OCI-LY7 (cell line): Measurements from ENCODE around the gene PCAT6. TPM values are rescaled to one million over a fixed set of nuclear protein-coding genes. Genes with fewer than 3 reads are reported as not detected.
"Not testable (repeated sequence)": the region's sequence is repeated elsewhere in the genome, so short reads cannot be mapped to it uniquely, and the experiment has no call there.

ENCODE experiments used
- BruUV-seq: library from RNA; stranded (reverse); fragments of 400-500 nt; replicated peaks from 2 replicates; lab custom pipeline; 2021; lab: Mats Ljungman, UMichigan
- CTCF ChIA-PET: fragments of 300-600 bp; sonication (Branson Sonifier 250); formaldehyde crosslinking; loops from one replicate; lab custom pipeline; 2022; ENCODE audit warnings: antibody characterized with exemption; ENCODE audit not compliant: unreplicated experiment; lab: Charles Lee
- POLR2A ChIA-PET: fragments of 300-600 bp; sonication (Branson Sonifier 250); formaldehyde crosslinking; loops from one replicate; lab custom pipeline; 2022; ENCODE audit warnings: antibody characterized with exemption; lab: Charles Lee
- DNase-seq: peaks from one replicate; pipeline ENCODE4 v3.0.0-alpha.2; 2015; ENCODE audit warnings: low spot score
- H2AFZ ChIP-seq: fragments of 200-600 bp; sonication (generic), shearing (Covaris generic); 2 replicates; pipeline ENCODE4 v1.6.1; 2014; ENCODE audit warnings: mild to moderate bottlenecking, antibody characterized with exemption, low read length, moderate library complexity
- H3K27ac ChIP-seq: fragments of 200-600 bp; sonication (generic); 2 replicates; pipeline ENCODE4 v1.5.1; 2014; ENCODE audit warnings: mixed run types, low read depth, mild to moderate bottlenecking, moderate library complexity, low read length, inconsistent platforms; ENCODE audit not compliant: poor library complexity, severe bottlenecking
- H3K36me3 ChIP-seq: fragments of 200-600 bp; sonication (generic); 2 replicates; pipeline ENCODE4 v1.6.1; 2014; ENCODE audit warnings: mild to moderate bottlenecking, antibody characterized with exemption, low read length, moderate library complexity, mixed read lengths; ENCODE audit not compliant: insufficient read depth
- H3K4me1 ChIP-seq: fragments of 200-600 bp; sonication (generic); 2 replicates; pipeline ENCODE4 v1.5.1; 2014; ENCODE audit warnings: mild to moderate bottlenecking, low read length; ENCODE audit not compliant: insufficient read depth, poor library complexity, severe bottlenecking
- H3K4me2 ChIP-seq: fragments of 200-600 bp; sonication (generic); 2 replicates; pipeline ENCODE4 v1.6.1; 2014; ENCODE audit warnings: mild to moderate bottlenecking, low read length
- H3K4me3 ChIP-seq: fragments of 200-600 bp; sonication (generic); 2 replicates; pipeline ENCODE4 v1.5.1; 2014; ENCODE audit warnings: mild to moderate bottlenecking, low read depth, low read length; ENCODE audit not compliant: poor library complexity, severe bottlenecking
- H3K79me2 ChIP-seq: fragments of 200-600 bp; sonication (generic); 2 replicates; pipeline ENCODE4 v1.6.1; 2016; ENCODE audit warnings: low read depth, mild to moderate bottlenecking, low read length, moderate library complexity, mixed read lengths; ENCODE audit not compliant: insufficient read depth
- H3K9me2 ChIP-seq: fragments of 200-600 bp; sonication (generic); 2 replicates; pipeline ENCODE4 v1.6.1; 2016; ENCODE audit warnings: mild to moderate bottlenecking, low read length, mixed read lengths; ENCODE audit not compliant: insufficient read depth
- H3K9me3 ChIP-seq: fragments of 200-600 bp; sonication (generic); 2 replicates; pipeline ENCODE4 v1.6.1; 2014; ENCODE audit warnings: mild to moderate bottlenecking, mixed run types, low read length, mixed read lengths
- H4K20me1 ChIP-seq: fragments of 200-600 bp; sonication (generic); 2 replicates; pipeline ENCODE4 v1.6.1; 2014; ENCODE audit warnings: mild to moderate bottlenecking, antibody characterized with exemption, low read length, moderate library complexity, mixed read lengths; ENCODE audit not compliant: insufficient read depth
- EZH2phosphoT487 ChIP-seq: fragments of 200-600 bp; sonication (generic); IDR thresholded peaks from 2 replicates; pipeline ENCODE4 v1.6.1; 2018; ENCODE audit warnings: low read depth, borderline replicate concordance, mild to moderate bottlenecking, mixed run types, antibody characterized with exemption, low read length, moderate library complexity, mixed read lengths
- intact Hi-C: fragments of 100-400 bp; cut with micrococcal nuclease; formaldehyde crosslinking; loops from one replicate; pipeline ENCODE4 v1.10.0; 2022; ENCODE audit not compliant: unreplicated experiment
- total RNA-seq, 2 experiments: library from RNA; depleted of rRNA in 1 of 2; stranded (reverse); fragments of >200 nt in 1 of 2; shearing (Covaris generic) in 1 of 2; gene quantifications; 2 replicates each; pipeline ENCODE4 v1.2.3, GENCODE V29; 2014 to 2022
- TF ChIP-seq, protein P1 (sequence below): fragments of 200-600 bp; sonication (generic); conservative IDR thresholded peaks from 2 replicates; pipeline ENCODE4 v1.5.1; 2014; ENCODE audit warnings: mild to moderate bottlenecking, antibody characterized with exemption, low read length, moderate library complexity, mixed read lengths

The PCAT6 gene
- total RNA-seq, 2 experiments from 2014 or later, result not detected

DNA sequence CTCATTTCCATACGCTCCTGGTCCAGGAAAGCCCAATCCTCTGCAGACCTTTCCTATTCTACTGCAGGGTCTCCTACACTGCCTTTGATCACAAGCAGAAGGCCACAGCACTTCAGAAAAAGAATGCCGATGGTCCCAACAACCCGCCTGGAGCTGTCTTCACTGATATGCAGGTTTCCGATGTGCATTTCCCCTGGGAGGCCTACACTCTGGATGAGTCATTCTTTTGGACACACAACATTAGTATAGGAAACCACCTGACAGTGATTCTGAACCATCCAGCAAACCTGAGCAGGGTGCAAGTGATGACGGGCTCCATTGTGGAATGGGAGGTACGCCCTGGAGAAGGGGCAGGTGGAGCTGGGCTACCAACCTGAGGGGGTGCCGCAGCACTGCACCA is 15.0 kb downstream of the PCAT6 start:
- Histone ChIP-seq H3K27ac (no peak overlapping the region), H3K79me2 (no peaks in the 10 kb centered on the region), H3K4me3 (no peak overlapping the region), H3K9me2 (no peaks in the 10 kb centered on the region), H2AFZ (no peak overlapping the region), H4K20me1 (no peaks in the 10 kb centered on the region), H3K9me3 (no peaks in the 10 kb centered on the region), H3K36me3 (no peaks in the 10 kb centered on the region), H3K4me1 (no peaks in the 10 kb centered on the region), H3K4me2 (no peak overlapping the region)
- no peak for DNase-seq
- ChIA-PET CTCF (no interaction called here), POLR2A (interaction anchor here (0.6 kb wide), 1 partner anchor 162 kb away, joined by 3 read pairs; no protein-coding TSS in a partner anchor)
- TF ChIP-seq, protein P1, sequence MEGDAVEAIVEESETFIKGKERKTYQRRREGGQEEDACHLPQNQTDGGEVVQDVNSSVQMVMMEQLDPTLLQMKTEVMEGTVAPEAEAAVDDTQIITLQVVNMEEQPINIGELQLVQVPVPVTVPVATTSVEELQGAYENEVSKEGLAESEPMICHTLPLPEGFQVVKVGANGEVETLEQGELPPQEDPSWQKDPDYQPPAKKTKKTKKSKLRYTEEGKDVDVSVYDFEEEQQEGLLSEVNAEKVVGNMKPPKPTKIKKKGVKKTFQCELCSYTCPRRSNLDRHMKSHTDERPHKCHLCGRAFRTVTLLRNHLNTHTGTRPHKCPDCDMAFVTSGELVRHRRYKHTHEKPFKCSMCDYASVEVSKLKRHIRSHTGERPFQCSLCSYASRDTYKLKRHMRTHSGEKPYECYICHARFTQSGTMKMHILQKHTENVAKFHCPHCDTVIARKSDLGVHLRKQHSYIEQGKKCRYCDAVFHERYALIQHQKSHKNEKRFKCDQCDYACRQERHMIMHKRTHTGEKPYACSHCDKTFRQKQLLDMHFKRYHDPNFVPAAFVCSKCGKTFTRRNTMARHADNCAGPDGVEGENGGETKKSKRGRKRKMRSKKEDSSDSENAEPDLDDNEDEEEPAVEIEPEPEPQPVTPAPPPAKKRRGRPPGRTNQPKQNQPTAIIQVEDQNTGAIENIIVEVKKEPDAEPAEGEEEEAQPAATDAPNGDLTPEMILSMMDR, result no peak
- TF ChIP-seq EZH2phosphoT487, result no peak
- intact Hi-C loops, result no loop called here
- BruUV-seq, result no TSS peak

DNA sequence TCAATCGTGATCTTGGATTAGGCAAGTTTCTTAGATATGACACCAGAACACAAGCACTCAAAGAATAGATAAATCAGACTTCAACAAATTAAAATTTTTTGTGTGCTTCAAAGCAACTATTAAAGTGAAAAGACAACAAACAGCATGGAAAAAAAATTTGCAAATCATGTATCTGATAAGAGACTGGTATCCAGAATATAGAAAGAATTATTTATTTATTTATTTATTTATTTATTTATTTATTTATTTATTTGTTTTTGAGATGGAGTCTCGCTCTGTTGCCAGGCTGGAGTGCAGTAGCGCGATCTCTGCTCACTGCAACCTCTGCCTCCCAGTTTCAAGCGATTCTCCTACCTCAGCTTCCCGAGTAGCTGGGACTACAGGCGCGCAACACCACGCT is 18.5 kb downstream of the PCAT6 start:
- H3K79me2 ChIP-seq, BruUV-seq, CTCF ChIA-PET, H4K20me1 ChIP-seq, intact Hi-C loops, DNase-seq, H3K4me1 ChIP-seq, POLR2A ChIA-PET, H3K36me3 ChIP-seq, H3K27ac ChIP-seq, H3K4me3 ChIP-seq, H3K4me2 ChIP-seq, H3K9me3 ChIP-seq, H3K9me2 ChIP-seq, H2AFZ ChIP-seq: not testable (repeated sequence)

DNA sequence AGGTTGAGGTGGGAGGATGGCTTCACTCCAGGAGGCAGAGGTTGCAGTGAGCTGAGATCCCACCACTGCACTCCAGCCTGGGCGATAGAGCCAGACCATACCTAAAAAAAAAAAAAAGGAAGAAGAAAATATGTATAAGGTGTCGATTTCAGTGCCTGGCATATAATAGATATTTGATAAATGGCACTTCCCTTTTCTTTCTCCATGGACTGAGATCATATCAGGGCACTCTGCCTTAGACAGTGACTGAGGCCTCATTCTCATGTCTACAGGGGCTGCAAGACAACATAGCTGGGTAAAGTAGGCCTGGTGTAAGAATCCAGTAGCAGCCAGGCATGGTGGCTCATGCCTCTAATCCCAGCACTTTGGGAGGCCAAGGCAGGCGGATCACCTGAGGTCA is 21.2 kb downstream of the PCAT6 start:
- CTCF ChIA-PET, result no interaction called here
- Histone ChIP-seq H3K4me1 (no peaks in the 10 kb centered on the region), H3K4me3 (no peak overlapping the region), H3K79me2 (no peaks in the 10 kb centered on the region), H4K20me1 (no peaks in the 10 kb centered on the region), H3K27ac (no peak overlapping the region), H3K9me2 (no peaks in the 10 kb centered on the region), H3K36me3 (no peaks in the 10 kb centered on the region), H3K4me2 (no peak overlapping the region), H2AFZ (no peak overlapping the region), H3K9me3 (no peaks in the 10 kb centered on the region)
- intact Hi-C loops, result no loop called here
- no TSS peak for BruUV-seq
- POLR2A ChIA-PET, result no interaction called here
- DNase-seq, result no peak
- TF ChIP-seq, protein P1, result no peak
- TF ChIP-seq EZH2phosphoT487, result no peak
